Cardiac muscle cell (in vitro differentiated cells and primary cell): Measurements from ENCODE around the gene GP2. TPM values are rescaled to one million over a fixed set of nuclear protein-coding genes. Genes with fewer than 3 reads are reported as not detected.

Experiments
- DNase-seq, 2 donors: peaks; one replicate each; pipeline versions ENCODE4 v3.0.0 to v3.0.0-alpha.2; 2010 to 2017; ENCODE audit warnings: low read depth in 1 of 2, low spot score in 1 of 2
- H3K27ac ChIP-seq: fragments of 200-600 bp; sonication (generic); 2 replicates; pipeline ENCODE4 v1.5.1; 2016
- H3K27me3 ChIP-seq: fragments of 200-600 bp; sonication (generic); 2 replicates; pipeline ENCODE4 v1.6.0; 2016; ENCODE audit warnings: control low read depth
- H3K36me3 ChIP-seq: fragments of 200-600 bp; sonication (generic); 2 replicates; pipeline ENCODE4 v1.5.1; 2016; ENCODE audit warnings: control low read depth
- H3K4me1 ChIP-seq: fragments of 200-600 bp; sonication (generic); 2 replicates; pipeline ENCODE4 v1.8.1; 2017; ENCODE audit warnings: low read depth, mild to moderate bottlenecking, mixed run types
- H3K4me3 ChIP-seq: fragments of 200-600 bp; sonication (generic); 2 replicates; pipeline ENCODE4 v1.5.1; 2016; ENCODE audit warnings: mild to moderate bottlenecking
- H3K9me3 ChIP-seq: fragments of 200-600 bp; sonication (generic); 2 replicates; pipeline ENCODE4 v1.5.1; 2017; ENCODE audit warnings: low read depth, mild to moderate bottlenecking, control low read depth
- CTCF ChIP-seq: IDR thresholded peaks from 2 replicates; pipeline ENCODE4 v1.5.1; 2012; ENCODE audit warnings: low read depth, mild to moderate bottlenecking, low read length
- polyA plus RNA-seq: library from polyadenylated mRNA; unstranded; fragments of >200 nt; fragmentation: Nextera tagmentation; extraction: Ambion mirVana; gene quantifications from 2 replicates; pipeline ENCODE4 v1.2.1, GENCODE V29; 2016
- total RNA-seq: library from RNA; depleted of rRNA; stranded (reverse); fragments of >200 nt; gene quantifications from 2 replicates; pipeline ENCODE4 v1.2.3, GENCODE V29; 2016

GP2 gene
- total RNA-seq (not detected in 2 replicates), polyA plus RNA-seq (not detected in 2 replicates)

GRCh38 chr16:20327444-20328041 lies at the start of gene GP2:
Gene GP2 (minus strand): TSS chr16:20327513. CDS start chr16:20326431, 1,082 bp downstream.
- H3K27me3 ChIP-seq: no peaks in the 10 kb centered on the region
- no peaks in the 10 kb centered on the region for H3K9me3 ChIP-seq
- DNase-seq: no peak
- no peak within 1 kb of the TSS for H3K27ac ChIP-seq
- no peaks in the 10 kb centered on the region for H3K4me1 ChIP-seq
- no peaks in the 10 kb centered on the region for H3K36me3 ChIP-seq
- no peak for TF ChIP-seq CTCF
- no peak within 1 kb of the TSS for H3K4me3 ChIP-seq

- TF ChIP-seq CTCF: no peak
These were observed 45.4 kb upstream of the GP2 start for GRCh38 chr16:20372701-20373100.

GRCh38 chr16:20369452-20370054 lies 42.2 kb upstream of the GP2 start:
- H3K27ac ChIP-seq: no peak overlapping the region
- DNase-seq: no peak
- peaks cover 2% of the 10 kb centered on the region for H3K27me3 ChIP-seq
- no peaks in the 10 kb centered on the region for H3K36me3 ChIP-seq
- H3K4me1 ChIP-seq: no peaks in the 10 kb centered on the region
- no peaks in the 10 kb centered on the region for H3K9me3 ChIP-seq
- no peak overlapping the region for H3K4me3 ChIP-seq
- TF ChIP-seq CTCF: no peak

More at GRCh38 chr16:20372701-20373100, 45.4 kb upstream of the GP2 start:
- no peaks in the 10 kb centered on the region for H3K36me3 ChIP-seq
- H3K27me3 ChIP-seq: peaks cover 3% of the 10 kb centered on the region
- no peak overlapping the region for H3K27ac ChIP-seq
- H3K4me1 ChIP-seq: no peaks in the 10 kb centered on the region
- DNase-seq: no peak
- no peaks in the 10 kb centered on the region for H3K9me3 ChIP-seq
- H3K4me3 ChIP-seq: no peak overlapping the region

- H3K9me3 ChIP-seq: no peaks in the 10 kb centered on the region
- H3K4me3 ChIP-seq: no peak overlapping the region
- H3K27me3 ChIP-seq: no peaks in the 10 kb centered on the region
- no peak overlapping the region for H3K27ac ChIP-seq
- no peak for DNase-seq
- H3K4me1 ChIP-seq: no peaks in the 10 kb centered on the region
- H3K36me3 ChIP-seq: no peaks in the 10 kb centered on the region
- no peak for TF ChIP-seq CTCF
These were observed 36.7 kb upstream of the GP2 start for GRCh38 chr16:20364051-20364450.

- H3K4me1 ChIP-seq: no peaks in the 10 kb centered on the region
- no peaks in the 10 kb centered on the region for H3K9me3 ChIP-seq
- DNase-seq: no peak
- no peak for TF ChIP-seq CTCF
- H3K27me3 ChIP-seq: no peaks in the 10 kb centered on the region
- H3K4me3 ChIP-seq: no peak overlapping the region
- H3K27ac ChIP-seq: no peak overlapping the region
- no peaks in the 10 kb centered on the region for H3K36me3 ChIP-seq
These were observed 35.9 kb upstream of the GP2 start for GRCh38 chr16:20363191-20363590.
